ENCODE data around the gene RGS9.

Gene RGS9

GRCh38 chr17:65194670-65195334 lies 57.6 kb downstream of the RGS9 start:
- TF ChIP-seq CTCF (IDR thresholded peaks at IDR 0.05) (no peak), ZFX (IDR thresholded peaks at IDR 0.05; ENCODE audit: borderline replicate concordance) (no peak)
- H3K27ac ChIP-seq = no peak overlapping the region

- no peak overlapping the region for H3K27ac ChIP-seq
These were observed 58.5 kb downstream of the RGS9 start for GRCh38 chr17:65195716-65196115.

GRCh38 chr17:65196617-65197016 lies 59.4 kb downstream of the RGS9 start:
- no peak for TF ChIP-seq ZFX (IDR thresholded peaks at IDR 0.05; ENCODE audit: borderline replicate concordance)
- H3K27ac ChIP-seq = no peak overlapping the region

More at GRCh38 chr17:65195716-65196115, 58.5 kb downstream of the RGS9 start:
- TF ChIP-seq ZFX (IDR thresholded peaks at IDR 0.05; ENCODE audit: borderline replicate concordance) (no peak), CTCF (IDR thresholded peaks at IDR 0.05) (no peak)

GRCh38 chr17:65197201-65197600 lies 60.0 kb downstream of the RGS9 start:
- no peak overlapping the region for H3K27ac ChIP-seq
- TF ChIP-seq CTCF (IDR thresholded peaks at IDR 0.05) (no peak), ZFX (IDR thresholded peaks at IDR 0.05; ENCODE audit: borderline replicate concordance) (no peak)

- H3K27ac ChIP-seq = no peak overlapping the region
- TF ChIP-seq ZFX (IDR thresholded peaks at IDR 0.05; ENCODE audit: borderline replicate concordance) (no peak), CTCF (IDR thresholded peaks at IDR 0.05) (peak; percentile 82)
These were observed 61.6 kb downstream of the RGS9 start for GRCh38 chr17:65198653-65199382.

- H3K27ac ChIP-seq = no peak overlapping the region
- TF ChIP-seq CTCF (IDR thresholded peaks at IDR 0.05) (no peak), ZFX (IDR thresholded peaks at IDR 0.05; ENCODE audit: borderline replicate concordance) (no peak)
These were observed 64.2 kb downstream of the RGS9 start for GRCh38 chr17:65201331-65201730.

GRCh38 chr17:65202844-65203571 lies 65.8 kb downstream of the RGS9 start:
- TF ChIP-seq CTCF (IDR thresholded peaks at IDR 0.05) (no peak), ZFX (IDR thresholded peaks at IDR 0.05; ENCODE audit: borderline replicate concordance) (no peak)
- H3K27ac ChIP-seq = no peak overlapping the region
